ENCODE results near the gene OR6S1. TPM values are rescaled to one million over a fixed set of nuclear protein-coding genes. Genes with fewer than 3 reads are reported as not detected.
A peak's percentile ranks its signal among the peaks of the same experiment; 100 is the strongest.
"Not testable (repeated sequence)": the region's sequence is repeated elsewhere in the genome, so short reads cannot be mapped to it uniquely, and the experiment has no call there.

The OR6S1 gene
- total RNA-seq, 2 experiments from 2014 or later = not detected

DNA sequence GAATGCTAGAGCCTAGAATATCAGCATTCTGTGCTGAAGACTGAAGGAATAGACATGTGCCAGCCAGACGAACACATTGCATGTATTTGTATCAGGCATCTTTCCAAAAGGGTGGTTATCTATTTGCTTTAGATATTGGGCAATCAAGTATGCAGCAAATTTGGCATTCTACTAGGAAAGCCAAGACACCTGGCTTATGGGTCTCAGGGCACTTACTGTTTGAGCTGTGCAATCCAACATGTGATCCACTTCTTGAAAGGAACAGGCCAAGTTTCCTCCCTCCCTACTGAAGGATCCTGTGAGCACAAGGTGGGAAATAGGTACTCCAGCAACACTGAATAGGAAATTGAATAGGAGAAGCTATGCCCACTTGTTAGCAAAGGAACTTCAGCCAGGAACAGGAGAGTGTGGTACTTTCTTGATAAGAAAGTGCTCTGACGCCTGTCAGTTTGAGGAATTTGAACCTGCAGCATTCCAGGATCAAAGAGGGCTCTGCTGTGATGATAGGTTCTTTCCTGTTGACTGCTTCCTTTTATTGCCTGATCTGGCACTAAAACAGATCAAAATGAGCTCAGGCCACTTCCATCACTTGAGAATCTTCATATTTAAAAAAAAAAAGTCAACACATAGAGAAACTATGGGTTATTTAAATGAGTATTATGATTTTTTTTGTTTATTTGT is 20.6 kb downstream of the OR6S1 start:
- H3K27me3 Mint-ChIP-seq = peaks cover 28% of the 10 kb centered on the region
- H3K36me3 Mint-ChIP-seq (ENCODE audit: low read depth) = peaks cover 11% of the 10 kb centered on the region
- peaks cover 36% of the 10 kb centered on the region for H3K4me1 ChIP-seq (ENCODE audit: insufficient read depth, low read length)
- intact Hi-C loops (cut with DNase I, micrococcal nuclease) = no loop called here
- TF ChIP-seq, protein P1, sequence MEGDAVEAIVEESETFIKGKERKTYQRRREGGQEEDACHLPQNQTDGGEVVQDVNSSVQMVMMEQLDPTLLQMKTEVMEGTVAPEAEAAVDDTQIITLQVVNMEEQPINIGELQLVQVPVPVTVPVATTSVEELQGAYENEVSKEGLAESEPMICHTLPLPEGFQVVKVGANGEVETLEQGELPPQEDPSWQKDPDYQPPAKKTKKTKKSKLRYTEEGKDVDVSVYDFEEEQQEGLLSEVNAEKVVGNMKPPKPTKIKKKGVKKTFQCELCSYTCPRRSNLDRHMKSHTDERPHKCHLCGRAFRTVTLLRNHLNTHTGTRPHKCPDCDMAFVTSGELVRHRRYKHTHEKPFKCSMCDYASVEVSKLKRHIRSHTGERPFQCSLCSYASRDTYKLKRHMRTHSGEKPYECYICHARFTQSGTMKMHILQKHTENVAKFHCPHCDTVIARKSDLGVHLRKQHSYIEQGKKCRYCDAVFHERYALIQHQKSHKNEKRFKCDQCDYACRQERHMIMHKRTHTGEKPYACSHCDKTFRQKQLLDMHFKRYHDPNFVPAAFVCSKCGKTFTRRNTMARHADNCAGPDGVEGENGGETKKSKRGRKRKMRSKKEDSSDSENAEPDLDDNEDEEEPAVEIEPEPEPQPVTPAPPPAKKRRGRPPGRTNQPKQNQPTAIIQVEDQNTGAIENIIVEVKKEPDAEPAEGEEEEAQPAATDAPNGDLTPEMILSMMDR (IDR thresholded peaks at IDR 0.05) = no peak
- H3K4me1 Mint-ChIP-seq (ENCODE audit: low read depth) = peaks cover 39% of the 10 kb centered on the region
- H3K4me3 Mint-ChIP-seq = no peak overlapping the region
- POLR2A ChIA-PET = interaction anchor here (1.5 kb wide), 1 partner anchor 61 kb away, joined by 4 read pairs; no protein-coding TSS in a partner anchor
- no peak overlapping the region for H3K27ac Mint-ChIP-seq
- no peak overlapping the region for H3K27ac ChIP-seq (ENCODE audit: low read depth in 1 of 2, low read length in 2 of 2)
- DNase-seq = no peak
- CTCF ChIA-PET = no interaction called here
- H3K9me3 Mint-ChIP-seq = no peaks in the 10 kb centered on the region
- no peaks in the 10 kb centered on the region for H3K36me3 ChIP-seq (ENCODE audit: insufficient read depth, low read length)
- H3K9me3 ChIP-seq (ENCODE audit: control insufficient read depth in 1 of 2, insufficient read depth in 1 of 2, low read length in 2 of 2) = peaks cover 0 to 18% of the 10 kb centered on the region in 2 experiments
- no peak overlapping the region for H3K4me3 ChIP-seq (ENCODE audit: low read length)
- H3K27me3 ChIP-seq (ENCODE audit: control insufficient read depth in 1 of 2, insufficient read depth in 2 of 2, low read length in 2 of 2) = peaks cover 0 to 13% of the 10 kb centered on the region in 2 experiments
- ATAC-seq (ENCODE audit: poor library complexity) = no peak

DNA sequence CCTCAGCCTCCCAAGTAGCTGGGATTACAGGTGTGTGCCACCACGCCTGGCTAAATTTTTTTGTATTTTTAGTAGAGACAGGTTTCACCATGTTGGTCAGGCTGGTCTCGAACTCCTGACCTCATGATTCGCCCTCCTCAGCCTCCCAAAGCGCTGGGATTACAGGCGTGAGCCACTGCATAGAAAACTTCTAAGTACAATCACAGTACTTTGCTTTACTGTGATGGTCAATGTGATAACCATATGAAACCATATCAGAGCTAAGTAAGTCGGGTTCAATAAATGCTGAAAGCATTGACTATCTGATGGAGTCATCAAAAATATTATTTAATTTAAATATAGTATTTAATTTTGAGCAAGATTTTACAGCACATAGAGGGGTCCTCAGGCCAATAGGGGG is 21.8 kb downstream of the OR6S1 start:
- peaks cover 16% of the 10 kb centered on the region for H3K27me3 Mint-ChIP-seq

DNA sequence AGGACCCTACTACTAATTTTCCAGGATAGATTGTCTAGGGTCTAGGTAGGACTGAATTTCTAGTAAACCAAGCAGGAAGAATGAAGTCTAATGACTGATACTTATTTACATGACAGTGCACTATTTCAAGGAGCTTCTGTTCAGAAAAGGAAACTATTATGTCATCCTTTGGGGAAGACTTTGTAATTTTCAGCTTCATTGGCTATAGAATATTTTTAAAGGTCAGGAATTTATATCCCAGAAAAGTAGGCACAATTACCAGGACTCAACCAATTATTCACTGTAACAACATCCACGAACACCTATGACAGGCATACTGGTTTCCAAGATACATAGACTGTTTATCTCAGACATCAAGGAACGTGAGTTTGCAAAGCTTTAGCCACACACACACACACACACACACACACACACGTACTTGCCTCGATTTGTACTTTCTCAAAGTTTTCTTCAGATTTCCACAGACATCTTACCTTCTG is 23.2 kb downstream of the OR6S1 start:
- Mint-ChIP-seq H3K36me3 (ENCODE audit: low read depth) (no peaks in the 10 kb centered on the region), H3K27ac (no peak overlapping the region), H3K27me3 (peaks cover 15% of the 10 kb centered on the region), H3K9me3 (no peaks in the 10 kb centered on the region), H3K4me1 (ENCODE audit: low read depth) (peaks cover 14% of the 10 kb centered on the region), H3K4me3 (peak overlapping the region; percentile 0)
- Histone ChIP-seq H3K27me3 (ENCODE audit: control insufficient read depth in 1 of 2, insufficient read depth in 2 of 2, low read length in 2 of 2) (peaks cover 0 to 13% of the 10 kb centered on the region in 2 experiments), H3K9me3 (ENCODE audit: control insufficient read depth in 1 of 2, insufficient read depth in 1 of 2, low read length in 2 of 2) (peaks cover 0 to 6% of the 10 kb centered on the region in 2 experiments), H3K4me1 (ENCODE audit: insufficient read depth, low read length) (peaks cover 23% of the 10 kb centered on the region), H3K27ac (ENCODE audit: low read depth in 1 of 2, low read length in 2 of 2) (no peak overlapping the region), H3K36me3 (ENCODE audit: insufficient read depth, low read length) (no peaks in the 10 kb centered on the region), H3K4me3 (ENCODE audit: low read length) (no peak overlapping the region)
- ATAC-seq (ENCODE audit: poor library complexity) (no peak), DNase-seq (no peak)
- intact Hi-C loops (cut with DNase I, micrococcal nuclease) = no loop called here
- TF ChIP-seq, protein P1 (IDR thresholded peaks at IDR 0.05) = no peak
- POLR2A ChIA-PET = interaction anchor here (1.5 kb wide), 1 partner anchor 12 kb away, joined by 4 read pairs; no protein-coding TSS in a partner anchor
- CTCF ChIA-PET = no interaction called here

More for the DNA sequence above, 21.8 kb downstream of the OR6S1 start:
- H3K9me3 Mint-ChIP-seq; ATAC-seq (ENCODE audit: poor library complexity); H3K36me3 ChIP-seq (ENCODE audit: insufficient read depth, low read length); H3K27ac ChIP-seq (ENCODE audit: low read depth in 1 of 2, low read length in 2 of 2); H3K4me3 ChIP-seq (ENCODE audit: low read length); H3K36me3 Mint-ChIP-seq (ENCODE audit: low read depth); intact Hi-C loops (cut with DNase I, micrococcal nuclease); H3K27ac Mint-ChIP-seq; DNase-seq; H3K4me3 Mint-ChIP-seq: not testable (repeated sequence)
- Histone ChIP-seq H3K4me1 (ENCODE audit: insufficient read depth, low read length) (peaks cover 24% of the 10 kb centered on the region), H3K27me3 (ENCODE audit: control insufficient read depth in 1 of 2, insufficient read depth in 2 of 2, low read length in 2 of 2) (peaks cover 0 to 13% of the 10 kb centered on the region in 2 experiments), H3K9me3 (ENCODE audit: control insufficient read depth in 1 of 2, insufficient read depth in 1 of 2, low read length in 2 of 2) (peaks cover 0 to 12% of the 10 kb centered on the region in 2 experiments)
- H3K4me1 Mint-ChIP-seq (ENCODE audit: low read depth) = peaks cover 27% of the 10 kb centered on the region
- CTCF ChIA-PET = interaction anchor here (0.6 to 0.7 kb wide), 2 partner anchors 20 to 31 kb away, joined by 3 read pairs; no protein-coding TSS in a partner anchor
- POLR2A ChIA-PET = interaction anchor here (0.6 to 1.5 kb wide), 2 partner anchors 11 to 713 kb away, joined by 3 to 4 read pairs; no protein-coding TSS in a partner anchor
